Measurements from ENCODE around the gene IL1RAPL1. TPM values are rescaled to one million over a fixed set of nuclear protein-coding genes. Genes with fewer than 3 reads are reported as not detected.

The IL1RAPL1 gene
- total RNA-seq, 2 experiments from 2014 or later: not detected

GRCh38 chrX:29215251-29215650 is 628.0 kb downstream of the IL1RAPL1 start:
- intact Hi-C loops (cut with micrococcal nuclease): no loop called here
- Mint-ChIP-seq H3K4me1 (ENCODE audit: low read depth) (no peaks in the 10 kb centered on the region), H3K4me3 (no peak overlapping the region), H3K9me3 (no peaks in the 10 kb centered on the region), H3K27me3 (ENCODE audit: low read depth) (no peaks in the 10 kb centered on the region), H3K27ac (no peak overlapping the region), H3K36me3 (ENCODE audit: low read depth) (no peaks in the 10 kb centered on the region)
- CTCF ChIA-PET: no interaction called here
- no peak for DNase-seq

GRCh38 chrX:29225670-29226069 is 638.4 kb downstream of the IL1RAPL1 start:
- H3K4me3 Mint-ChIP-seq: no peak overlapping the region
- intact Hi-C loops (cut with micrococcal nuclease): no loop called here
- H3K4me1 Mint-ChIP-seq (ENCODE audit: low read depth): no peaks in the 10 kb centered on the region
- CTCF ChIA-PET: no interaction called here
- H3K36me3 Mint-ChIP-seq (ENCODE audit: low read depth): no peaks in the 10 kb centered on the region
- no peak overlapping the region for H3K27ac Mint-ChIP-seq
- no peaks in the 10 kb centered on the region for H3K27me3 Mint-ChIP-seq (ENCODE audit: low read depth)
- no peak for DNase-seq
- no peaks in the 10 kb centered on the region for H3K9me3 Mint-ChIP-seq

- no peaks in the 10 kb centered on the region for H3K27me3 Mint-ChIP-seq (ENCODE audit: low read depth)
- H3K4me3 Mint-ChIP-seq: no peak overlapping the region
- DNase-seq: no peak
- CTCF ChIA-PET: no interaction called here
- no peaks in the 10 kb centered on the region for H3K9me3 Mint-ChIP-seq
- intact Hi-C loops (cut with micrococcal nuclease): no loop called here
- no peaks in the 10 kb centered on the region for H3K36me3 Mint-ChIP-seq (ENCODE audit: low read depth)
- no peak overlapping the region for H3K27ac Mint-ChIP-seq
- no peaks in the 10 kb centered on the region for H3K4me1 Mint-ChIP-seq (ENCODE audit: low read depth)
Observed at GRCh38 chrX:29229802-29230201, 642.6 kb downstream of the IL1RAPL1 start.

- Mint-ChIP-seq H3K27me3 (ENCODE audit: low read depth) (no peaks in the 10 kb centered on the region), H3K4me3 (no peak overlapping the region)
Observed at GRCh38 chrX:29231800-29232199, 644.6 kb downstream of the IL1RAPL1 start.

GRCh38 chrX:29233592-29234183 is 646.4 kb downstream of the IL1RAPL1 start:
- no peak for DNase-seq
- Mint-ChIP-seq H3K27ac (no peak overlapping the region), H3K36me3 (ENCODE audit: low read depth) (no peaks in the 10 kb centered on the region), H3K27me3 (ENCODE audit: low read depth) (no peaks in the 10 kb centered on the region), H3K9me3 (no peaks in the 10 kb centered on the region), H3K4me3 (no peak overlapping the region), H3K4me1 (ENCODE audit: low read depth) (no peaks in the 10 kb centered on the region)
- intact Hi-C loops (cut with micrococcal nuclease): no loop called here
- CTCF ChIA-PET: no interaction called here

More at GRCh38 chrX:29231800-29232199, 644.6 kb downstream of the IL1RAPL1 start:
- CTCF ChIA-PET: no interaction called here
- intact Hi-C loops (cut with micrococcal nuclease): no loop called here
- no peaks in the 10 kb centered on the region for H3K4me1 Mint-ChIP-seq (ENCODE audit: low read depth)
- no peak overlapping the region for H3K27ac Mint-ChIP-seq
- H3K36me3 Mint-ChIP-seq (ENCODE audit: low read depth): no peaks in the 10 kb centered on the region
- no peaks in the 10 kb centered on the region for H3K9me3 Mint-ChIP-seq
- DNase-seq: no peak

- no peak overlapping the region for H3K27ac Mint-ChIP-seq
- no peaks in the 10 kb centered on the region for H3K27me3 Mint-ChIP-seq (ENCODE audit: low read depth)
- H3K9me3 Mint-ChIP-seq: no peaks in the 10 kb centered on the region
- intact Hi-C loops (cut with micrococcal nuclease): no loop called here
- no peaks in the 10 kb centered on the region for H3K36me3 Mint-ChIP-seq (ENCODE audit: low read depth)
- CTCF ChIA-PET: no interaction called here
- H3K4me3 Mint-ChIP-seq: no peak overlapping the region
- DNase-seq: no peak
- H3K4me1 Mint-ChIP-seq (ENCODE audit: low read depth): no peaks in the 10 kb centered on the region
Observed at GRCh38 chrX:29237972-29238371, 650.7 kb downstream of the IL1RAPL1 start.

- no peak for DNase-seq
Observed at GRCh38 chrX:29241809-29242208, 654.6 kb downstream of the IL1RAPL1 start.

GRCh38 chrX:29242856-29243255 is 655.6 kb downstream of the IL1RAPL1 start:
- DNase-seq: no peak
- CTCF ChIA-PET: no interaction called here
- Mint-ChIP-seq H3K4me3 (no peak overlapping the region), H3K4me1 (ENCODE audit: low read depth) (no peaks in the 10 kb centered on the region), H3K9me3 (no peaks in the 10 kb centered on the region), H3K36me3 (ENCODE audit: low read depth) (no peaks in the 10 kb centered on the region), H3K27me3 (ENCODE audit: low read depth) (no peaks in the 10 kb centered on the region), H3K27ac (no peak overlapping the region)
- intact Hi-C loops (cut with micrococcal nuclease): no loop called here

More at GRCh38 chrX:29241809-29242208, 654.6 kb downstream of the IL1RAPL1 start:
- no peaks in the 10 kb centered on the region for H3K9me3 Mint-ChIP-seq
- no peaks in the 10 kb centered on the region for H3K4me1 Mint-ChIP-seq (ENCODE audit: low read depth)
- intact Hi-C loops (cut with micrococcal nuclease): no loop called here
- H3K27ac Mint-ChIP-seq: no peak overlapping the region
- no peaks in the 10 kb centered on the region for H3K36me3 Mint-ChIP-seq (ENCODE audit: low read depth)
- no peaks in the 10 kb centered on the region for H3K27me3 Mint-ChIP-seq (ENCODE audit: low read depth)
- H3K4me3 Mint-ChIP-seq: no peak overlapping the region
- CTCF ChIA-PET: no interaction called here

- Mint-ChIP-seq H3K9me3 (no peaks in the 10 kb centered on the region), H3K36me3 (ENCODE audit: low read depth) (no peaks in the 10 kb centered on the region), H3K27me3 (ENCODE audit: low read depth) (no peaks in the 10 kb centered on the region), H3K4me1 (ENCODE audit: low read depth) (no peaks in the 10 kb centered on the region), H3K27ac (no peak overlapping the region), H3K4me3 (no peak overlapping the region)
- DNase-seq: no peak
- intact Hi-C loops (cut with micrococcal nuclease): no loop called here
- CTCF ChIA-PET: no interaction called here
Observed at GRCh38 chrX:29243942-29244341, 656.7 kb downstream of the IL1RAPL1 start.

GRCh38 chrX:29254515-29254914 is 667.3 kb downstream of the IL1RAPL1 start:
- CTCF ChIA-PET: no interaction called here
- no peak overlapping the region for H3K4me3 Mint-ChIP-seq
- intact Hi-C loops (cut with micrococcal nuclease): no loop called here
- H3K4me1 Mint-ChIP-seq (ENCODE audit: low read depth): no peaks in the 10 kb centered on the region
- H3K9me3 Mint-ChIP-seq: peaks cover 3% of the 10 kb centered on the region
- no peaks in the 10 kb centered on the region for H3K36me3 Mint-ChIP-seq (ENCODE audit: low read depth)
- H3K27ac Mint-ChIP-seq: no peak overlapping the region
- no peak for DNase-seq
- no peaks in the 10 kb centered on the region for H3K27me3 Mint-ChIP-seq (ENCODE audit: low read depth)

GRCh38 chrX:29257521-29257920 is 670.3 kb downstream of the IL1RAPL1 start:
- CTCF ChIA-PET: no interaction called here
- intact Hi-C loops (cut with micrococcal nuclease): no loop called here
- Mint-ChIP-seq H3K9me3 (no peaks in the 10 kb centered on the region), H3K27ac (no peak overlapping the region), H3K36me3 (ENCODE audit: low read depth) (no peaks in the 10 kb centered on the region), H3K4me1 (ENCODE audit: low read depth) (no peaks in the 10 kb centered on the region), H3K4me3 (no peak overlapping the region), H3K27me3 (ENCODE audit: low read depth) (no peaks in the 10 kb centered on the region)
- no peak for DNase-seq

- intact Hi-C loops (cut with micrococcal nuclease): no loop called here
- DNase-seq: no peak
- H3K4me1 Mint-ChIP-seq (ENCODE audit: low read depth): no peaks in the 10 kb centered on the region
- no peaks in the 10 kb centered on the region for H3K27me3 Mint-ChIP-seq (ENCODE audit: low read depth)
- no peak overlapping the region for H3K4me3 Mint-ChIP-seq
- no peaks in the 10 kb centered on the region for H3K9me3 Mint-ChIP-seq
- H3K27ac Mint-ChIP-seq: no peak overlapping the region
- no peaks in the 10 kb centered on the region for H3K36me3 Mint-ChIP-seq (ENCODE audit: low read depth)
- CTCF ChIA-PET: no interaction called here
Observed at GRCh38 chrX:29269390-29269789, 682.1 kb downstream of the IL1RAPL1 start.

- Mint-ChIP-seq H3K4me1 (ENCODE audit: low read depth) (no peaks in the 10 kb centered on the region), H3K27me3 (ENCODE audit: low read depth) (no peaks in the 10 kb centered on the region), H3K9me3 (peaks cover 6% of the 10 kb centered on the region), H3K4me3 (no peak overlapping the region), H3K36me3 (ENCODE audit: low read depth) (no peaks in the 10 kb centered on the region), H3K27ac (no peak overlapping the region)
- CTCF ChIA-PET: no interaction called here
- intact Hi-C loops (cut with micrococcal nuclease): no loop called here
- no peak for DNase-seq
Observed at GRCh38 chrX:29274517-29274916, 687.3 kb downstream of the IL1RAPL1 start.

- intact Hi-C loops (cut with micrococcal nuclease): no loop called here
- CTCF ChIA-PET: no interaction called here
- no peak overlapping the region for H3K27ac Mint-ChIP-seq
- no peaks in the 10 kb centered on the region for H3K27me3 Mint-ChIP-seq (ENCODE audit: low read depth)
- no peak overlapping the region for H3K4me3 Mint-ChIP-seq
- peaks cover 6% of the 10 kb centered on the region for H3K9me3 Mint-ChIP-seq
- no peaks in the 10 kb centered on the region for H3K4me1 Mint-ChIP-seq (ENCODE audit: low read depth)
- H3K36me3 Mint-ChIP-seq (ENCODE audit: low read depth): no peaks in the 10 kb centered on the region
- no peak for DNase-seq
Observed at GRCh38 chrX:29275928-29276327, 688.7 kb downstream of the IL1RAPL1 start.
